GM06990 (cell line): ENCODE results near the gene FAM184B.
A peak's percentile ranks its signal among the peaks of the same experiment; 100 is the strongest.

ENCODE experiments used
- DNase-seq: peaks from one replicate; pipeline ENCODE4 v3.0.0-alpha.2; 2011; ENCODE audit not compliant: insufficient read length; ENCODE audit errors: extremely low read depth
- H3K27me3 ChIP-seq: replicated peaks from 2 replicates; pipeline ENCODE4 v1.6.0; 2011; ENCODE audit warnings: low read length; ENCODE audit not compliant: control insufficient read depth, insufficient read depth
- H3K36me3 ChIP-seq: 2 replicates; pipeline ENCODE4 v1.5.1; 2011; ENCODE audit warnings: low read length; ENCODE audit not compliant: control insufficient read depth, insufficient read depth
- H3K4me3 ChIP-seq: replicated peaks from 2 replicates; pipeline ENCODE4 v1.5.1; 2011; ENCODE audit warnings: low read depth, mild to moderate bottlenecking, control low read depth, low read length
- TF ChIP-seq, protein P1 (sequence below): IDR thresholded peaks from 2 replicates; pipeline ENCODE4 v1.5.1; 2011; ENCODE audit warnings: low read length, control low read depth, mild to moderate bottlenecking, inconsistent platforms; ENCODE audit not compliant: insufficient read depth, poor library complexity, severe bottlenecking

FAM184B gene

DNA sequence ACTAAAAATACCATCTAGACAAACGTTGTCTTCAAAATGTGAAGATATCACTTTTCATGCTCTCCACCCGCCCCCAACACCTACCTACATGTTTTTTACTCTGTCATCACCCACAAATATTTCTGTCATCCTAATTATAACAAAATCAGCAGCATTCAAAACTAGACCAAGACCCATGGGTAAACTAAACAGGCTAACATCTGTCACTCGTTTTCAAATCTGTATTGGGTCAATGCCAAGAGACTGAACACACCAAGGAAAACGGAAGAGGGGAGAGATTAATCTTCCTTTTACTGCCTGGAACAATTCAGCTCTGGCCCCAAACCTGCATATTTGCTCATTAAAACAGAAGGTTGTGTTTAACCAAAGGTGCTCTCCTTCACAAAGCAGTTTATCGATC lies 17.5 kb downstream of the FAM184B start:
- Histone ChIP-seq H3K4me3 (no peak overlapping the region), H3K36me3 (no peaks in the 10 kb centered on the region), H3K27me3 (no peaks in the 10 kb centered on the region)
- TF ChIP-seq, protein P1, sequence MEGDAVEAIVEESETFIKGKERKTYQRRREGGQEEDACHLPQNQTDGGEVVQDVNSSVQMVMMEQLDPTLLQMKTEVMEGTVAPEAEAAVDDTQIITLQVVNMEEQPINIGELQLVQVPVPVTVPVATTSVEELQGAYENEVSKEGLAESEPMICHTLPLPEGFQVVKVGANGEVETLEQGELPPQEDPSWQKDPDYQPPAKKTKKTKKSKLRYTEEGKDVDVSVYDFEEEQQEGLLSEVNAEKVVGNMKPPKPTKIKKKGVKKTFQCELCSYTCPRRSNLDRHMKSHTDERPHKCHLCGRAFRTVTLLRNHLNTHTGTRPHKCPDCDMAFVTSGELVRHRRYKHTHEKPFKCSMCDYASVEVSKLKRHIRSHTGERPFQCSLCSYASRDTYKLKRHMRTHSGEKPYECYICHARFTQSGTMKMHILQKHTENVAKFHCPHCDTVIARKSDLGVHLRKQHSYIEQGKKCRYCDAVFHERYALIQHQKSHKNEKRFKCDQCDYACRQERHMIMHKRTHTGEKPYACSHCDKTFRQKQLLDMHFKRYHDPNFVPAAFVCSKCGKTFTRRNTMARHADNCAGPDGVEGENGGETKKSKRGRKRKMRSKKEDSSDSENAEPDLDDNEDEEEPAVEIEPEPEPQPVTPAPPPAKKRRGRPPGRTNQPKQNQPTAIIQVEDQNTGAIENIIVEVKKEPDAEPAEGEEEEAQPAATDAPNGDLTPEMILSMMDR: no peak
- DNase-seq: no peak

DNA sequence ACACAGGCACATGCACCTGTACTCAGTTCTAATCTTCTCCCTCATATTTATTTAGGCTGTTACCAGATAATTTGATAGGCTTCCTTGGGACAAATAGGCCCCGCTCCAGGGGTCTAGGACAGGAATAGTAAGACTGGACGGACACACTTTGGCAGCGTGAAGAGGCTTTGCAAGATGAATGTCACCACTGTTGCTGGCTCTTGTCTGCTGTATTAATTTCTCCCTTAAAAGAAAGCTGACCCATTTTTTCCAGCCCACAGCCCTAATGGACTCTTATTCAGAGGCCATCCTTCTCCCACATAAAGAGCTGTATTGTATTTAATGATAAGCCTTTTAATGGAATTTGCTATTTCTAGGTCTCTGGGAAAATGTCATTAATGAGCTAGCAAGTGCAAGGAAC lies 18.0 kb downstream of the FAM184B start:
- TF ChIP-seq, protein P1: no peak
- Histone ChIP-seq H3K4me3 (no peak overlapping the region), H3K27me3 (no peaks in the 10 kb centered on the region), H3K36me3 (no peaks in the 10 kb centered on the region)
- no peak for DNase-seq

DNA sequence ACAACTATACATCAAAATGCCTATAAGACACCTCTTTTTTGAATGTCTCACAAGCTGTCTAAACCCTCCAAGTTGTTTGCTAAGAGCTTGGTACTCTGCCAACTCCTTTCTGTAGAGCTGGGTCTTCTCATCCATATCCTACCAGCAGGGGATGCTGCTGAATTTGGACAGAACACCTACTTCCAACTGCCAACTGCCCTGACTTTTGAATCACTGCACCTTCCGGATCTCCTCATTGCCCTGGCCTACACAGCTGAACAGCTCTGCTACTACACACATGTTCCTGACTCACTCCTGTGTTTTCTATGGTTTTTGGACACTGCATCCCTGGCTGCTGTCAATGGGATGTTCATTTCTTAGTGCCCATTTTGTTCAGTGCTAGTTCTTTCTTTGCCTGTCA lies 18.7 kb downstream of the FAM184B start:
- Histone ChIP-seq H3K36me3 (no peaks in the 10 kb centered on the region), H3K27me3 (no peaks in the 10 kb centered on the region), H3K4me3 (no peak overlapping the region)
- DNase-seq: no peak
- TF ChIP-seq, protein P1: peak; percentile 37

DNA sequence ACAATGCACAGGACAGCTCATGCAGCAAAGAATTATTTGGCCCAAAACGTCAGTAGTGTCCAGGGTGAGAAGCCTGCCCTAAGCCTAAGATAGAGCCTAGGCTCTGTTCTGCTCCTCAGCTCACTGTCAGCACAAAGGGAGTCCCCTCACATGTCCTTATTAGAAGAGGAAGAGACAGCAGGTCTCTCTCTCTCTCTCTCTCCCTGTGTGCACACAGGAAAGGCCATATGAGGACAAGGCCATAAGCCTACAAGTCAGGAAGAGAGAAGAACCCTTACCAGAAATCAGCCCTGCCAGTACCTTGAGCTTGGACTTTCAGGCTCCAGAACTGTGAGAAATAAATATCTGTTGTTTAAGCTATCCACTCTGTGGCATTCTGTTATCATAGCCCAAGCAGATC lies 20.4 kb downstream of the FAM184B start:
- H3K4me3 ChIP-seq: no peak overlapping the region
- no peaks in the 10 kb centered on the region for H3K27me3 ChIP-seq
- H3K36me3 ChIP-seq: no peaks in the 10 kb centered on the region
- TF ChIP-seq, protein P1: no peak
- DNase-seq: no peak

DNA sequence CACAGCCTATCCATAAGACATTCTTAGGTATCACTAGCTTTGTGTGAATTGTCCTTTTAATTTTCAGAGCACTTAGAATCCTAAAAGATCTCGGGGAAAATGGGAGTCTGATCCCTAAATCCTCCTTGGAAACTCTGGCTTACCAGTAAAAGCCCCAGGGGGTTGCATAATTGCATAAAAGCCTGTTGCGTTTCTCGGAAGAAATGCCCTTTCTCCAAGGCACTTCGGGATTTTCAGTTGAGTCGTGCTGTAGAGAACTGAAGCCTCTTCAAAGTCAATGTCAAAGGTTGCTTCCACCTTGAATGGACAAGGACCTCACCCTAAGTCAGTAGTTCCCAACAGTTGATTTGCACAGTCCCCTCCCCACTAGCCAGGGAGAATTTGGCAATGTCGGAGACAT lies 20.8 kb downstream of the FAM184B start:
- H3K4me3 ChIP-seq: no peak overlapping the region
- TF ChIP-seq, protein P1: no peak
- H3K27me3 ChIP-seq: no peaks in the 10 kb centered on the region
- no peak for DNase-seq
- H3K36me3 ChIP-seq: no peaks in the 10 kb centered on the region

DNA sequence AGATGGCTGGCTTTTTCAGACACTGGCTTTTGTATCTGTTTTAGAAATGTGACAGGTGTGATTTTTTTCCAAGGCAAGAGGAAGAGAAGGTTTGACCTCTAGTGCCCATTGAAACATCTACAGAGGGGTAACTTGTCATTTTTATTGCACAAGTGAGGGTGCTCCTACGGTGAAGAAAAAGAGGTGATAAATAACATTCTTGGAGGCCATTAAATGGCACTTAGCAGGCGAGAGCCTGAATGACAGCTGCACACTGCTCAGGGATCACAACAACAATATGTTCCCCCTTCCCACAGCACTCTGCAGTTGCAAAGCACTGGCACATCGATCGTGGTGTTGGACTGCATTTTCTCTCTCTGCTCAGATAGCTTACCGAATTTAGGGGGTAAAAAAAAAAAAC lies 22.9 kb downstream of the FAM184B start:
- no peaks in the 10 kb centered on the region for H3K27me3 ChIP-seq
- no peak overlapping the region for H3K4me3 ChIP-seq
- no peaks in the 10 kb centered on the region for H3K36me3 ChIP-seq
- TF ChIP-seq, protein P1: no peak
- no peak for DNase-seq
